Hematopoietic multipotent progenitor cell treated with erythropoietin and hydrocortisone succinate and interleukin-3 and kit ligand, for 6 days (in vitro differentiated cells): ENCODE data around the gene CCDC167.

Source experiments
- DNase-seq: peaks from one replicate; pipeline ENCODE4 v3.0.0-alpha.2; 2015

Gene CCDC167

DNA sequence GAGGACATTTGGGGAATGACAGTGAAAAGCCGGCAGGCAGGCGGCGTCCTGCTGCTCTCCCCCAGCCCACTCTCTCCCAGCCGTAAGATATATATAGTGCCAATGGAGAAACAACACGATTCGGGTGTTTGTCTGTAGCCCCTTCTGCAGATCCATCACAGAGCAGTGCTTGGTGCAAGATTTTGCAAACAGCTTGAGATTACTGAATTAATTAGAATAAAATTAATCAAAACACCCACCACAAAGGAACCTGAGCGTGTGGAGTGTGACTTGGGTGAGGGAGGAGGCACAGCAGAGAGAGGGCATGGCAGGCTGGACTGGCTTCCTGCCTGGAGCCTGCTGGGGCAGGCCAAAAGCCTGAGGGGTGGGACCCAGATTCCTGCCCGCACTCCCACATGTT is 28.8 kb upstream of the CCDC167 start:
- DNase-seq: no peak

GRCh38 chr6:37525460-37526357 is 26.0 kb upstream of the CCDC167 start:
- DNase-seq: peak; percentile 56

DNA sequence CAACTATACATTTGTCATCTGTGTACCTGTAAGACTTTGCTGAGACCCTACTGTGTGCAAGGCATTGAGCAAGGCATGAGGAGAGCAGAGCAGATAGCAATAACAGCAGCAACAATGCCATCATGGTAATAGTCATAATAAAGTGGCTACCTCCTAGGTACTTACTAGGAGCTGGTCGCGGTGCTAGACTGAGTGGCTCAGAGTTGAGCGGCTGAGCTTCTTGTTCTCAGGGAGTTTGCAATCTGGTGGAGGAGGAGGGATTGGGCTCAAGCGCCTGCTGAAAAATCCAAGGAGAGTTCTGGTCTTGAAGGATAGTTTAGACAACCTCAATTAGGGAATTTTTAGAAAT is 25.3 kb upstream of the CCDC167 start:
- no peak for DNase-seq

- no peak for DNase-seq
Observed at GRCh38 chr6:37524025-37524969, 24.6 kb upstream of the CCDC167 start.

DNA sequence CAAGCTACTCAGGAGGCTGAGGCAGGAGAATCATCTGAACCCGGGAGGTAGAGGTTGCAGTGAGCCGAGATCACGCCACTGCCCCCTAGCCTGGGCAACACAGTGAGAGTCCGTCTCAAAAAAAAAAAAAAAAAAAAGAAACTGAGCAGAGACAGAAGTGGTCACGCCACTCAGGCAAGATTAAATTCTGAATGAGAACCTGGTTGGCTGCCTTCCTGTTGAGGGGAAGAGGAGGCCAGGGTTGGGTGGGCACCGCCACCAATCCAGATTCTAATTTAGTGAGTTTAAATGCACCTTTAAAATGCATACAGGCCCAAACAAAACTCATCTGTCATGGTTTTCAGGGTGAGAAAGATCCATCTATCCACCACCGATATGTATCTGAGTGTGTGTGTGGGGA is 23.7 kb upstream of the CCDC167 start:
- no peak for DNase-seq

- no peak for DNase-seq
Observed at GRCh38 chr6:37522836-37523235, 23.1 kb upstream of the CCDC167 start.

- no peak for DNase-seq
Observed at GRCh38 chr6:37521674-37522073, 22.0 kb upstream of the CCDC167 start.

- DNase-seq: no peak
Observed at GRCh38 chr6:37520926-37521325, 21.2 kb upstream of the CCDC167 start.

DNA sequence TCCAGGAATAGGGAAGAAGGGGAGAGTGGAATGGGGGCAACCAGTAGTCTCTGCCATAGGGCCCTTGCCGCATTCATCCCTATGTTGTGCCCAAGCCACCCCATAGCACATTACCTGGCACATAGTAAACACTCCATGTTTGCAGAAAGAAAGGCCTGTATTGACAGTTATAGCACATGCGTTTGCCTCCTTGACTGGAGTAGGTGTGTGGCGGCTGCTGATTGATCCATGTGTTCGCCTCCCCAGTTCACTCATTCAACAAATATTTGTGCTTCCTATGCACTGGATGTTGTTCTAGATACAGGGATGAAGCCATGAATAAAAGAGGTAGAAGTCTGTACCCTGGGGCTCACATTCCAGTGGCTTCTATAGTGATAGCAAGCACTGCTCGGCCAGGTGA is 19.8 kb upstream of the CCDC167 start:
- DNase-seq: no peak

DNA sequence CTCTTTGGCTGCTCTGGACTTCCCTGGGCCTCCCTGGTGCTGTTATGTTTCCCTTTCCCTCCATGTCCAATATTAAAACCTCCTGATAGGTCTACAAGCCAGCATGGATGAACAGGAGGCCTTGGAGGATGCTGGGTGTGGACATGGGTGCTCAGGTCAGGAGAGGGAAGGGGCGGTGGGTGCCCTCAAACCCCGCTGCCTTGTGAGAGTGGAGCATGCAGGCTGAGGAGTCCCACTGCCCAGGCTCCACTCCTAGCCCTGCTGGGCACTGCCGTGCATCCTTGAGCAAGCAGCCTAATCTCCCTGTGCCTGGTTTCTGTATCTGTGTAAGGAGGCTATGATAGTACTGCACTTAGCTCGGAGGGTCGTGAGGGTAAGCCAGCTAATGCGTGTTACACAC is 18.4 kb upstream of the CCDC167 start:
- DNase-seq: no peak

DNA sequence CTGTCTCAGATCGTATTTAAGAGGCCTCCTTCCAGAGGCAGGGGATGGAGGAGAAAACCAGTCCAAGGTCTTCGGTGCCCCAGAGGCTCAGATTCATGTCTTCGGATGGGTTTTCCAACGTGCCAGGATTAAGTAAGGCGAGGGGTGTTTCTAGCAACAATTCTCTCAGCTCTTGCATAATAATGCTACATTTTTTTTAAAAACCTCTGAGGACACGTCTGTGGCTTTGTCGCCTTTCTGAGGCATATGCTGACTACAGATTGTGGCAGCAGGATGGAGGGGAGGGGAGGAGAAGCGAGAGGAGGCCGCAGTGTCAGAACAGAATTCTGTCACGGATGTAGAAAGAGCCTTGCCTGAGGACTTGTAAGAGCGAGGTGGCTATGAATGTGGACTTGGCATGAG is 17.7 kb upstream of the CCDC167 start:
- DNase-seq: peak; percentile 71

DNA sequence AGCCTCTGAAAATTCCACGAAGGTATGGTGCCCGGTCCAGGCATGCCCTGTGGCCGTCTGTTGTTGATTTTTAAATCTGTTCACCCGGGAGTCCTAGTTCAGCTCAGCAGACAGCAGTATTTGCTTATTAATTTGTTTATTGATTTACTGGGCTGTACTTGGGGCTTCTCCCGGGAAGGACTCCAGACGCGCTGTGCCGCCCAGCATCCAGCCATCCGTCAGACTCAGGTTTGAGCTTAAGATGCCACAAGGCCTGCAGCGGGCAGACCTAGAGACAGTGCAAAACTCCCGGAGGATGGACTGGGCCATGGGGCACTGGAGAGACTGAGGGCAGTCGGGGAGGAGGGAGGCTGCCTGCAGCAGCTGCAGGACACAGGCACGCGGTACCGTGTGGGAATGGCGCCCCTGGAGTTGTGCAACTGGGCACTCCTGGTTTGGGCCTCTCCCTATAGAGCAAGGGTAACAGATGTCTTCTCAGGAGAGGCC is 17.3 kb upstream of the CCDC167 start:
- no peak for DNase-seq

DNA sequence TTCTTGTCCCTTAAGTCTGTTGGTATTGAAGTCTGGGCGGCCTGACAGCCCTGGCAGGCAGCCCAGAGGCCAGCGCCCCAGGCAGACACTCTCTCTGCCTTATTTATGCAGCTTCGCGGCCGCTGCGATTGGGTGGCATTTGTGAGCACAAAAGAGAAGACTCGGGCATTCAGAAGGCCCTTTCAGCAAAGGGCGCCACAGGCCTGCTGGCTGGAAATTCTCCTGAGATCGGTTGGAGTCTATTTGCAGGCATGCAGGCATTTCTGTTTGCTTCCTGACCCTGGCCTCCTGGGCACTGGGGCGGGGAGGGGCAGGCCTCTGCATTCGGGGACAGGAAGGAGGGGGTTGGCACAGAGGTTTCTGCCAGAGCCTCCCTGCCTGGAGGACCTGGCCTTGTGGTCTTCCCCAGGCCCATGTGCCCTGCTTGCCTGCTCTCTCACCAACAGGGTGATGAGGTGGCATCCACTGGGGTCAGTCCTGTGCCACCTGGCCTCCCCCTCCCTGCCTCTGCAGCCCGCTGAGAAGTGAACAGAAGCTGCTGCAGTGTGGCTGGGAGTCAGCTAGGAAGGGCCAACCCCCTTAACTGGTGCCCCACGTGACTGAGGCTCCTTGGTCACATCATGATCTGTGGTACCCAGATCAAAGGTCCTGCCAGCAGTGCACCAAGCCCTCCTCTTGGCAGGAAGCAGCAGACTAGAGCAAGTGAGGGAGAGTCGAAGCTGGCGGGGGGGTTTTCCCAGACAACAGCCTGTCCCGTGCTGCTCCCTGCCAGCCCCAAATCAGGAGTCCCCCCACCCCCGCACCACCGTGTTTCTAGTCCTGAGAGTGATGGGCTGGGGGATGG is 16.6 kb upstream of the CCDC167 start:
- DNase-seq: no peak

- DNase-seq: no peak
Observed at GRCh38 chr6:37515712-37516075, 16.0 kb upstream of the CCDC167 start.

DNA sequence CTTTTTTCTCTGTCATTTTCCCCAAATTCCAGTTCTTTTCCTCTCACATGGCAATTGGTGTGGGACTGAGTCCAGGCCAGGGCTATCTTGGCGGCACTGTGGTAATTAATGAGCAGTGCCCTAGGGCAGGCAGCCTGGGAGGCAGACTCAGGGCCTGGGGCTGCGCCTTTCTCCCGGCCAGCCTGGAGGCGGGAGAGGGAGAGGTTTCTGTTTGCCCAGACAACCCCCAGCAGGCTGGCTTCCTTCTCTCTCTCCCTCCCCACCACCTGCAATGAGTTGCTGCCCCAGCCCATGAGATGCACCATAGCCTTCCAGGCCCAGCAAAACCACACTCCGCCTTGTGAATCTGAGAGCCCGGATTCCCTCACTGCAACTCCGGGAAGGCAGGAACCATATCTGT is 15.1 kb upstream of the CCDC167 start:
- DNase-seq: no peak

DNA sequence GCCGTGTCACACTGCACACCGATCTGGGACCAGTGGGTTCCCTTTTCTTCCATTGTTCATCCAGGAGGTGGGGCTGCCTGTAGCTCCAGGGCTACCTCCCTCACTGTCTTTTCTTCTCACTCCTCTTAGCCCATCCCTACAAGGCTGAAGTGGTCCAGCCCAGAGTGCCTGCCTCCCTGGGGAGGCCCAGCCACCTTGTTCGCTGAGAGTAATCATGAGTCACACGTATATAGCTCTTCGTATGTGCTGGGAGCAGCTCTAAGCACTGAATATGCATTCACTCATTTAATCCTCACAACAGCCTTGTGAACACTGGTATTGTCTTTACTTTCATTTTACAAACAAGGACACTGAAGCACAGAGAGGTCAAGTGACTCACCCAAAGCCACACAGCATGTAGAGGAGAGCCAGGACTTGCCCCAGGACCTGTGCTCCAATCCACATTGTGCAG is 14.7 kb upstream of the CCDC167 start:
- DNase-seq: no peak

- no peak for DNase-seq
Observed at GRCh38 chr6:37513576-37513975, 13.9 kb upstream of the CCDC167 start.

DNA sequence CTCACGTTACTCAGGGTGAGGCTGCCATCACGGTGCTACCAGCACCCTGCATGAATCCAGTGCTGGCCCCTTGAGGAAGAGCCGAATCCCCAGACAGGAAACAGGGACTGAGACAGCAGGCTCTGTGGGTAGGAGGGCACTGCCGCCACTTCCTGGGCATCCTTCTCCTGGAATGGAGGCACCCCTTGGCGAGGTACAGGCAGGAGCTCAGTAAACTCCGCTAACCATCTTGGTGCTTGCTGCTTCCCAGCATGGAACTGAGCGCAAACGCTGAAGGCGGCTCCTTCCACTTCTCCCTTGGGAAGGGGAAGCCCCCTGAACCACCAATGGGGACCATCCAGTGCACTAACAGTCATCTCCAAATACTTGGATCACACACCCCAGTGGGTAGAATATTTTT is 13.5 kb upstream of the CCDC167 start:
- DNase-seq: no peak

DNA sequence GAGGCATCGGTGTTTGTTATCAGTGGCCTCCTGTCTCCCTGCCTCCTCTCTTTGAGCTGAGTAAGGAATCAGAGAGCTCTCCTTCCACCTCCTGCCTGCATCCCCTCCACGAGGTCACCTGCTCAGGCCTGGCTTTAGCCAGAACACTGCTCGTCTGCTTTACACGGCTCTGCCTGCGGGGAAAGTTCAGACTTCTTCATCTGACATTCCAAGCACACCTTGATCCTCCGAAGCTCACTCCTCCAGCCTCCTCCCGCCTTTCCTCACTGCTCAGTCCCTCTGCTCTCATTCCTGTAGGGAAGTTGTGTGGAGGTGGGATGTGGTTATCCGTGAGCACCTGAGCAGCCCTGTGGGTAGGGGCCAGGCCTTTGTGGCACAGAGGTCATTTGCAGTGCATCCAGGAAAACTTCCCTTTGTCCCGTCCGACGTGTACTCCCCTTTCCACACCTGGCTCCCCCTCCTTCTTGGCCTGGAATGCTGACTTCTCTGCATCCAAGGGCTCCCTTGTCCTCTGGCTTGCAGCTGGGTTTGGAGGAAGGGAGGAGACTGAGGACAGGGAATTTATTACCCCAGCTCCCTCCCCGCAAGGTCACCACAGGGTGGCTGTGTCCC is 12.8 kb upstream of the CCDC167 start:
- DNase-seq: no peak

- DNase-seq: no peak
Observed at GRCh38 chr6:37511910-37512399, 12.3 kb upstream of the CCDC167 start.

DNA sequence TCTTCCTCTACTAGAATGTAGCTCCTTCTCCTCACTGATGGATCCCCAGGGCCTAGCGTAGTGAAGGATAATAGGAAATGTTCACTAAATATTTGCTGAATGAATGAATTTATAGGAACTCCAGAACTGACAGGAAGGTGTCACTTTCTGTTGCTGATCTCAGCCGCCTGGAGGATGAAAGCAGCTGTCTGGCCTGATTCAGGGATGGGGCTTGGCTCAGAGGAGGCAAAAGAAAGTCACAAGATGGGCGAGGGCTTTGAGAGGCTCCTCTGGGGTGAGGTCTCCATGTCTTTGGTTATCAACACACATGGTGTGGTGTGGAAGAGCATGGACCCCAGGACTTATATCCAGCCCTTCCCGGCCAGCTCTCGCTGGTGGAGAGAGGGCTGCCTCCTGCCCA is 11.5 kb upstream of the CCDC167 start:
- no peak for DNase-seq
